22Rv1 (cell line): Measurements from ENCODE around the gene SACM1L.

Experiments
- CTCF ChIP-seq: fragments of 450-650 bp; IDR thresholded peaks from 2 replicates; pipeline ENCODE4 v1.5.1; 2017; ENCODE audit warnings: mild to moderate bottlenecking
- ZFX ChIP-seq: fragments of 450-650 bp; IDR thresholded peaks from 2 replicates; pipeline ENCODE4 v1.6.1; 2017; ENCODE audit warnings: antibody characterized with exemption, borderline replicate concordance

GRCh38 chr3:45748068-45748467 is 58.9 kb downstream of the SACM1L start:
- TF ChIP-seq CTCF = no peak
- TF ChIP-seq ZFX = no peak
